ENCODE results near the gene KRTAP12-3.

KRTAP12-3 gene

GRCh38 chr21:44704636-44705001 is 46.9 kb downstream of the KRTAP12-3 start:
- FAIRE-seq: no peak

GRCh38 chr21:44706026-44706705 is 48.4 kb downstream of the KRTAP12-3 start:
- no peak for FAIRE-seq

GRCh38 chr21:44706706-44707581 is 49.2 kb downstream of the KRTAP12-3 start:
- FAIRE-seq: no peak

Measured in G401.6 (cell line).